ENCODE results near the gene LRRC37A3. TPM values are rescaled to one million over a fixed set of nuclear protein-coding genes. Genes with fewer than 3 reads are reported as not detected.
"Not testable (repeated sequence)": the region's sequence is repeated elsewhere in the genome, so short reads cannot be mapped to it uniquely, and the experiment has no call there.

LRRC37A3 gene
- total RNA-seq: 26.1 TPM

- H3K27me3 ChIP-seq (ENCODE audit: control insufficient read depth in 3 of 3, insufficient read depth in 3 of 3, low read length in 3 of 3); H3K9me3 ChIP-seq (ENCODE audit: control insufficient read depth in 3 of 3, low read length in 3 of 3); H3K36me3 ChIP-seq (ENCODE audit: control insufficient read depth in 3 of 3, insufficient read depth in 3 of 3, low read length in 3 of 3); H3K4me1 ChIP-seq (ENCODE audit: control insufficient read depth in 3 of 3, insufficient read depth in 3 of 3, low read length in 3 of 3): not testable (repeated sequence)
- H3K9ac ChIP-seq (ENCODE audit: low read depth in 1 of 3, low read length in 3 of 3): peak within 1 kb of the TSS; percentile 72 to 86 (median 85)
- H3K4me3 ChIP-seq (ENCODE audit: low read length in 3 of 3): peak within 1 kb of the TSS; percentile 62 to 72 (median 71)
- peak within 1 kb of the TSS; percentile 85 for H3K27ac ChIP-seq (ENCODE audit: low read depth, low read length)
These were observed at the start of gene LRRC37A3 for GRCh38 chr17:64919289-64920025. Gene LRRC37A3 (minus strand): TSS chr17:64919478. CDS start chr17:64897257, 22,221 bp downstream.

- Histone ChIP-seq H3K4me1 (ENCODE audit: control insufficient read depth in 3 of 3, insufficient read depth in 3 of 3, low read length in 3 of 3) (peaks cover 7 to 12% (median 8%) of the 10 kb centered on the region in 3 donors), H3K27ac (ENCODE audit: low read depth, low read length) (peak overlapping the region; percentile 78), H3K4me3 (ENCODE audit: low read length in 3 of 3) (peak overlapping the region; percentile 24 to 58 (median 36)), H3K9ac (ENCODE audit: low read depth in 1 of 3, low read length in 3 of 3) (peak overlapping the region; percentile 54 to 64 (median 63))
- not testable (repeated sequence) for H3K36me3 ChIP-seq (ENCODE audit: control insufficient read depth in 3 of 3, insufficient read depth in 3 of 3, low read length in 3 of 3); H3K27me3 ChIP-seq (ENCODE audit: control insufficient read depth in 3 of 3, insufficient read depth in 3 of 3, low read length in 3 of 3); H3K9me3 ChIP-seq (ENCODE audit: control insufficient read depth in 3 of 3, low read length in 3 of 3)
These were observed 46.6 kb upstream of the LRRC37A3 start for GRCh38 chr17:64965873-64966287.

- not testable (repeated sequence) for H3K9me3 ChIP-seq (ENCODE audit: control insufficient read depth in 3 of 3, low read length in 3 of 3); H3K27me3 ChIP-seq (ENCODE audit: control insufficient read depth in 3 of 3, insufficient read depth in 3 of 3, low read length in 3 of 3); H3K36me3 ChIP-seq (ENCODE audit: control insufficient read depth in 3 of 3, insufficient read depth in 3 of 3, low read length in 3 of 3)
- peak overlapping the region; percentile 78 for H3K27ac ChIP-seq (ENCODE audit: low read depth, low read length)
- peak overlapping the region in 2 of 3 donors; percentile 63 to 64 for H3K9ac ChIP-seq (ENCODE audit: low read depth in 1 of 3, low read length in 3 of 3)
- peak overlapping the region; percentile 36 to 58 (median 43) for H3K4me3 ChIP-seq (ENCODE audit: low read length in 3 of 3)
- H3K4me1 ChIP-seq (ENCODE audit: control insufficient read depth in 3 of 3, insufficient read depth in 3 of 3, low read length in 3 of 3): peaks cover 7 to 12% (median 8%) of the 10 kb centered on the region in 3 donors
These were observed 46.1 kb upstream of the LRRC37A3 start for GRCh38 chr17:64965256-64965872.

GRCh38 chr17:64964796-64965195 is 45.5 kb upstream of the LRRC37A3 start:
- Histone ChIP-seq H3K27me3 (ENCODE audit: control insufficient read depth in 3 of 3, insufficient read depth in 3 of 3, low read length in 3 of 3) (no peaks in the 10 kb centered on the region), H3K9me3 (ENCODE audit: control insufficient read depth in 3 of 3, low read length in 3 of 3) (no peaks in the 10 kb centered on the region), H3K36me3 (ENCODE audit: control insufficient read depth in 3 of 3, insufficient read depth in 3 of 3, low read length in 3 of 3) (no peaks in the 10 kb centered on the region), H3K27ac (ENCODE audit: low read depth, low read length) (peak overlapping the region; percentile 19), H3K4me3 (ENCODE audit: low read length in 3 of 3) (no peak overlapping the region), H3K9ac (ENCODE audit: low read depth in 1 of 3, low read length in 3 of 3) (peak overlapping the region in 1 of 3 donors; percentile 27), H3K4me1 (ENCODE audit: control insufficient read depth in 3 of 3, insufficient read depth in 3 of 3, low read length in 3 of 3) (peaks cover 7 to 12% (median 8%) of the 10 kb centered on the region in 3 donors)

- H3K4me1 ChIP-seq (ENCODE audit: control insufficient read depth in 3 of 3, insufficient read depth in 3 of 3, low read length in 3 of 3): peaks cover 7 to 12% (median 8%) of the 10 kb centered on the region in 3 donors
- H3K36me3 ChIP-seq (ENCODE audit: control insufficient read depth in 3 of 3, insufficient read depth in 3 of 3, low read length in 3 of 3); H3K4me3 ChIP-seq (ENCODE audit: low read length in 3 of 3); H3K27ac ChIP-seq (ENCODE audit: low read depth, low read length); H3K9me3 ChIP-seq (ENCODE audit: control insufficient read depth in 3 of 3, low read length in 3 of 3); H3K27me3 ChIP-seq (ENCODE audit: control insufficient read depth in 3 of 3, insufficient read depth in 3 of 3, low read length in 3 of 3); H3K9ac ChIP-seq (ENCODE audit: low read depth in 1 of 3, low read length in 3 of 3): not testable (repeated sequence)
These were observed 44.5 kb upstream of the LRRC37A3 start for GRCh38 chr17:64963814-64964213.

GRCh38 chr17:64961563-64962378 is 42.5 kb upstream of the LRRC37A3 start:
- Histone ChIP-seq H3K9ac (ENCODE audit: low read depth in 1 of 3, low read length in 3 of 3) (peak overlapping the region in 2 of 3 donors; percentile 23 to 63), H3K4me3 (ENCODE audit: low read length in 3 of 3) (peak overlapping the region in 2 of 3 donors; percentile 42), H3K4me1 (ENCODE audit: control insufficient read depth in 3 of 3, insufficient read depth in 3 of 3, low read length in 3 of 3) (peaks cover 7 to 12% (median 8%) of the 10 kb centered on the region in 3 donors)
- H3K9me3 ChIP-seq (ENCODE audit: control insufficient read depth in 3 of 3, low read length in 3 of 3); H3K27me3 ChIP-seq (ENCODE audit: control insufficient read depth in 3 of 3, insufficient read depth in 3 of 3, low read length in 3 of 3); H3K27ac ChIP-seq (ENCODE audit: low read depth, low read length); H3K36me3 ChIP-seq (ENCODE audit: control insufficient read depth in 3 of 3, insufficient read depth in 3 of 3, low read length in 3 of 3): not testable (repeated sequence)

- Histone ChIP-seq H3K4me1 (ENCODE audit: control insufficient read depth in 3 of 3, insufficient read depth in 3 of 3, low read length in 3 of 3) (no peaks in the 10 kb centered on the region), H3K4me3 (ENCODE audit: low read length in 3 of 3) (no peak overlapping the region), H3K27me3 (ENCODE audit: control insufficient read depth in 3 of 3, insufficient read depth in 3 of 3, low read length in 3 of 3) (no peaks in the 10 kb centered on the region), H3K9me3 (ENCODE audit: control insufficient read depth in 3 of 3, low read length in 3 of 3) (no peaks in the 10 kb centered on the region), H3K36me3 (ENCODE audit: control insufficient read depth in 3 of 3, insufficient read depth in 3 of 3, low read length in 3 of 3) (no peaks in the 10 kb centered on the region), H3K27ac (ENCODE audit: low read depth, low read length) (no peak overlapping the region), H3K9ac (ENCODE audit: low read depth in 1 of 3, low read length in 3 of 3) (no peak overlapping the region)
These were observed 32.6 kb upstream of the LRRC37A3 start for GRCh38 chr17:64951877-64952276.

GRCh38 chr17:64950871-64951270 is 31.6 kb upstream of the LRRC37A3 start:
- no peak overlapping the region for H3K9ac ChIP-seq (ENCODE audit: low read depth in 1 of 3, low read length in 3 of 3)
- no peak overlapping the region for H3K27ac ChIP-seq (ENCODE audit: low read depth, low read length)
- no peaks in the 10 kb centered on the region for H3K9me3 ChIP-seq (ENCODE audit: control insufficient read depth in 3 of 3, low read length in 3 of 3)
- H3K4me3 ChIP-seq (ENCODE audit: low read length in 3 of 3): no peak overlapping the region
- H3K27me3 ChIP-seq (ENCODE audit: control insufficient read depth in 3 of 3, insufficient read depth in 3 of 3, low read length in 3 of 3): no peaks in the 10 kb centered on the region
- no peaks in the 10 kb centered on the region for H3K36me3 ChIP-seq (ENCODE audit: control insufficient read depth in 3 of 3, insufficient read depth in 3 of 3, low read length in 3 of 3)
- no peaks in the 10 kb centered on the region for H3K4me1 ChIP-seq (ENCODE audit: control insufficient read depth in 3 of 3, insufficient read depth in 3 of 3, low read length in 3 of 3)

- no peaks in the 10 kb centered on the region for H3K9me3 ChIP-seq (ENCODE audit: control insufficient read depth in 3 of 3, low read length in 3 of 3)
These were observed 27.9 kb upstream of the LRRC37A3 start for GRCh38 chr17:64947152-64947551.

More at GRCh38 chr17:64947152-64947551, 27.9 kb upstream of the LRRC37A3 start:
- no peak overlapping the region for H3K27ac ChIP-seq (ENCODE audit: low read depth, low read length)
- H3K27me3 ChIP-seq (ENCODE audit: control insufficient read depth in 3 of 3, insufficient read depth in 3 of 3, low read length in 3 of 3): no peaks in the 10 kb centered on the region
- H3K4me1 ChIP-seq (ENCODE audit: control insufficient read depth in 3 of 3, insufficient read depth in 3 of 3, low read length in 3 of 3): no peaks in the 10 kb centered on the region
- H3K4me3 ChIP-seq (ENCODE audit: low read length in 3 of 3): no peak overlapping the region
- no peak overlapping the region for H3K9ac ChIP-seq (ENCODE audit: low read depth in 1 of 3, low read length in 3 of 3)
- H3K36me3 ChIP-seq (ENCODE audit: control insufficient read depth in 3 of 3, insufficient read depth in 3 of 3, low read length in 3 of 3): no peaks in the 10 kb centered on the region
